H1 (cell line): Measurements from ENCODE around the gene CAPG. TPM values are rescaled to one million over a fixed set of nuclear protein-coding genes. Genes with fewer than 3 reads are reported as not detected.

Experiments
- CTCF ChIA-PET: fragments of 300-600 bp; sonication (Branson Sonifier 250); formaldehyde crosslinking; loops from one replicate; lab custom pipeline; 2021; ENCODE audit not compliant: partially characterized antibody; lab: Charles Lee
- POLR2A ChIA-PET: fragments of 300-600 bp; sonication (Branson Sonifier 250); formaldehyde crosslinking; loops from one replicate; lab custom pipeline; 2021; ENCODE audit warnings: inconsistent platforms; ENCODE audit not compliant: partially characterized antibody; lab: Charles Lee
- DNase-seq, 2 experiments: peaks; one replicate each; pipeline versions ENCODE4 v3.0.0 to v3.0.0-alpha.2; 2010 to 2022; ENCODE audit warnings: low spot score in 2 of 2, low read depth in 1 of 2, mixed read lengths in 1 of 2
- FAIRE-seq: peaks from 2 replicates; lab custom pipeline; 2011; peaks lifted over from hg19 to GRCh38; lab: Jason Lieb, UNC
- H2AFZ ChIP-seq: 2 replicates; pipeline ENCODE4 v1.8.1; 2012; ENCODE audit warnings: low read length, inconsistent platforms
- H2AK5ac ChIP-seq: 2 replicates; pipeline ENCODE4 v1.6.1; 2013; ENCODE audit warnings: low read depth, low read length
- H2BK120ac ChIP-seq: replicated peaks from 2 replicates; pipeline ENCODE3; 2013; ENCODE audit warnings: low read depth, low read length, inconsistent platforms
- H2BK12ac ChIP-seq: 2 replicates; pipeline ENCODE4 v1.6.1; 2013; ENCODE audit warnings: low read depth, low read length
- H2BK15ac ChIP-seq: 2 replicates; pipeline ENCODE4 v1.6.1; 2013; ENCODE audit warnings: low read length
- H2BK20ac ChIP-seq: 2 replicates; pipeline ENCODE4 v1.6.1; 2013; ENCODE audit warnings: low read length
- H2BK5ac ChIP-seq: 2 replicates; pipeline ENCODE4 v1.6.1; 2013; ENCODE audit warnings: low read depth, low read length
- H3K14ac ChIP-seq: 2 replicates; pipeline ENCODE4 v1.6.1; 2013; ENCODE audit warnings: inconsistent platforms; ENCODE audit not compliant: insufficient read length
- H3K18ac ChIP-seq: 2 replicates; pipeline ENCODE4 v1.6.1; 2013; ENCODE audit warnings: low read length; ENCODE audit errors: extremely low read depth
- H3K23ac ChIP-seq: 2 replicates; pipeline ENCODE4 v1.6.1; 2013; ENCODE audit warnings: inconsistent platforms; ENCODE audit not compliant: insufficient read length
- H3K23me2 ChIP-seq: 2 replicates; pipeline ENCODE4 v1.6.1; 2013; ENCODE audit warnings: low read depth, low read length
- H3K27ac ChIP-seq: 2 replicates; pipeline ENCODE4 v1.6.1; 2011; ENCODE audit warnings: low read depth, low read length, inconsistent platforms
- H3K27me3 ChIP-seq, 4 experiments: replicated peaks in 1 of 4; 1 replicate in 1 of 4; 2 replicates in 3 of 4; pipeline versions ENCODE4 v1.6.1 to v1.8.1; 2011 to 2013; ENCODE audit warnings: low read length in 3 of 4, mild to moderate bottlenecking in 3 of 4, inconsistent platforms in 2 of 4, mixed read lengths in 2 of 4, moderate library complexity in 1 of 4; ENCODE audit not compliant: control insufficient read depth in 3 of 4, insufficient read depth in 3 of 4; ENCODE audit errors: extremely low read depth in 1 of 4
- H3K36me3 ChIP-seq, 4 experiments: 2 replicates each; pipeline versions ENCODE4 v1.6.1 to v1.8.1; 2011 to 2013; ENCODE audit warnings: mild to moderate bottlenecking in 4 of 4, low read length in 3 of 4, moderate library complexity in 2 of 4, control low read depth in 1 of 4, inconsistent platforms in 1 of 4; ENCODE audit not compliant: insufficient read depth in 4 of 4, control insufficient read depth in 2 of 4
- H3K4ac ChIP-seq: replicated peaks from 2 replicates; pipeline ENCODE3; 2013; ENCODE audit warnings: low read length, low read depth, mixed read lengths, inconsistent platforms; ENCODE audit not compliant: insufficient read length
- H3K4me1 ChIP-seq, 4 experiments: replicated peaks in 1 of 4; 1 replicate in 1 of 4; 2 replicates in 3 of 4; pipeline versions ENCODE4 v1.6.1 to v1.8.1; 2011 to 2013; ENCODE audit warnings: low read length in 3 of 4, inconsistent platforms in 2 of 4, mixed read lengths in 1 of 4; ENCODE audit not compliant: insufficient read depth in 4 of 4, control insufficient read depth in 3 of 4
- H3K4me2 ChIP-seq, 2 experiments: 2 replicates each; pipeline versions ENCODE4 v1.6.1 to v1.8.1; 2011 to 2013; ENCODE audit warnings: low read depth in 2 of 2, low read length in 2 of 2, control low read depth in 1 of 2, inconsistent platforms in 1 of 2, mild to moderate bottlenecking in 1 of 2; ENCODE audit not compliant: insufficient read depth in 1 of 2
- H3K4me3 ChIP-seq, 4 experiments: fragments of 200-600, 300-600 bp in 1 of 4; sonication (generic), shearing (Covaris generic), sonication (Bioruptor Twin) in 1 of 4; 2 replicates each; pipeline versions ENCODE4 v1.5.1 to v1.8.1; 2011 to 2016; ENCODE audit warnings: low read length in 4 of 4, low read depth in 3 of 4, control low read depth in 2 of 4, inconsistent platforms in 2 of 4, mild to moderate bottlenecking in 2 of 4, mixed read lengths in 1 of 4, moderate library complexity in 1 of 4; ENCODE audit not compliant: insufficient read depth in 2 of 4; ENCODE audit errors: extremely low read depth in 1 of 4
- H3K56ac ChIP-seq: replicated peaks from 2 replicates; pipeline ENCODE3; 2013; ENCODE audit warnings: low read depth, mild to moderate bottlenecking, mixed read lengths, low read length, inconsistent platforms; ENCODE audit not compliant: insufficient read length
- H3K79me1 ChIP-seq: 2 replicates; pipeline ENCODE4 v1.6.1; 2013; ENCODE audit warnings: low read depth, low read length, control low read depth
- H3K79me2 ChIP-seq, 2 experiments: 2 replicates each; pipeline versions ENCODE4 v1.6.1 to v1.8.1; 2012 to 2013; ENCODE audit warnings: low read length in 2 of 2, mild to moderate bottlenecking in 2 of 2, inconsistent platforms in 1 of 2; ENCODE audit not compliant: insufficient read depth in 2 of 2, control insufficient read depth in 1 of 2
- H3K9ac ChIP-seq, 4 experiments: replicated peaks in 1 of 4; 1 replicate in 1 of 4; 2 replicates in 3 of 4; pipeline versions ENCODE4 v1.6.1 to v1.8.1; 2011 to 2013; ENCODE audit warnings: low read depth in 3 of 4, low read length in 3 of 4, control low read depth in 2 of 4, mild to moderate bottlenecking in 2 of 4, moderate library complexity in 2 of 4, inconsistent platforms in 1 of 4; ENCODE audit errors: extremely low read depth in 1 of 4
- H3K9me3 ChIP-seq, 2 experiments: 2 replicates each; pipeline versions ENCODE4 v1.6.1 to v1.8.1; 2012 to 2013; ENCODE audit warnings: mild to moderate bottlenecking in 2 of 2, moderate library complexity in 2 of 2, control low read depth in 1 of 2, inconsistent platforms in 1 of 2, low read depth in 1 of 2, low read length in 1 of 2, mixed read lengths in 1 of 2; ENCODE audit not compliant: insufficient read depth in 2 of 2
- H4K20me1 ChIP-seq, 2 experiments: replicated peaks in 1 of 2; 2 replicates each; pipeline versions ENCODE3 to v1.8.1; 2011 to 2013; ENCODE audit warnings: inconsistent platforms in 2 of 2, low read length in 2 of 2, mild to moderate bottlenecking in 1 of 2; ENCODE audit not compliant: insufficient read depth in 2 of 2, control insufficient read depth in 1 of 2
- H4K5ac ChIP-seq: 2 replicates; pipeline ENCODE4 v1.6.1; 2013; ENCODE audit warnings: low read length, low read depth, mixed read lengths, inconsistent platforms; ENCODE audit not compliant: insufficient read length
- H4K8ac ChIP-seq: 2 replicates; pipeline ENCODE4 v1.8.0; 2013; ENCODE audit warnings: mild to moderate bottlenecking, moderate library complexity, low read length, inconsistent platforms; ENCODE audit not compliant: insufficient read depth; ENCODE audit errors: extremely low read depth
- H4K91ac ChIP-seq: replicated peaks from 2 replicates; pipeline ENCODE3; 2013; ENCODE audit warnings: low read length, mixed read lengths, inconsistent platforms; ENCODE audit not compliant: insufficient read length
- CHD1 ChIP-seq: IDR thresholded peaks from 2 replicates; pipeline ENCODE4 v1.6.1; 2012; ENCODE audit warnings: low read depth, low read length, improper control_type of control experiment
- NANOG ChIP-seq: IDR thresholded peaks from 2 replicates; pipeline ENCODE4 v1.6.1; 2011; ENCODE audit warnings: low read length, low read depth, mild to moderate bottlenecking, inconsistent platforms; ENCODE audit not compliant: insufficient read depth, poor library complexity, severe bottlenecking
- RNF2 ChIP-seq: fragments of 200-900, 300-1000 bp; sonication (generic); IDR thresholded peaks from 2 replicates; pipeline ENCODE4 v1.7.1; 2016; ENCODE audit warnings: borderline replicate concordance, low read depth, mild to moderate bottlenecking, antibody characterized with exemption, low read length; ENCODE audit not compliant: poor library complexity, severe bottlenecking; ENCODE audit errors: missing control alignments
- TAF1 ChIP-seq: IDR thresholded peaks from 2 replicates; pipeline ENCODE4 v1.6.1; 2011; ENCODE audit warnings: mild to moderate bottlenecking, low read depth, low read length
- YY1 ChIP-seq: IDR thresholded peaks from 2 replicates; pipeline ENCODE4 v1.6.1; 2011; ENCODE audit warnings: low read depth, mild to moderate bottlenecking, low read length
- WGBS, 2 experiments: shearing (Covaris generic) in 1 of 2; methylation state at CpG; one replicate each; pipeline versions ENCODE4 v1.1.6 to v1.1.7; 2013 to 2015; ENCODE audit warnings: low lambda C conversion rate in 2 of 2, mixed read lengths in 2 of 2, inconsistent platforms in 1 of 2, low coverage in 1 of 2, missing lambda C conversion rate in 1 of 2; ENCODE audit not compliant: insufficient replicate concordance in 2 of 2, insufficient coverage in 1 of 2, insufficient read length in 1 of 2; ENCODE audit errors: extremely low coverage in 1 of 2, missing lambda C conversion rate in 1 of 2; 5-methylcytosine and 5-hydroxymethylcytosine counted together
- polyA plus RNA-seq, 7 experiments: library from polyadenylated mRNA; depleted of rRNA in 3 of 7; stranded (reverse) in 5 of 7; unstranded in 2 of 7; fragments of >200 nt in 5 of 7; fragments of 200-250 nt in 2 of 7; gene quantifications; 1 replicate in 5 of 7; 2 replicates in 1 of 7; 4 replicates in 1 of 7; pipeline versions ENCODE4 v1.2.1 to v1.2.3, GENCODE V29; 2011 to 2013; ENCODE audit warnings: missing spikeins in 2 of 7, mixed read lengths in 2 of 7
- total RNA-seq: library from RNA; stranded (reverse); fragmentation: NEBNext Ultra II Directional; extraction: Animal tissue kit (Norgen Biotek cat#: 25700); gene quantifications from 2 replicates; pipeline ENCODE4 v1.2.1, GENCODE V29; 2021

The CAPG gene
- total and polyA plus RNA-seq, 2 of the 8 experiments (the other 6 are each of a cell fraction or from before 2014, with no cell fraction given): 80.5 to 89.0 TPM

- H3K14ac ChIP-seq: no peak overlapping the region
- H3K4me3 ChIP-seq: peak overlapping the region in 3 of 4 experiments; percentile 75 to 95 (median 86); a peak in 6 of 8 replicates
- no peak overlapping the region for H2BK5ac ChIP-seq
- no peaks in the 10 kb centered on the region for H3K79me2 ChIP-seq
- H3K23ac ChIP-seq: no peak overlapping the region
- peaks cover 8% of the 10 kb centered on the region for H3K23me2 ChIP-seq
- no peaks in the 10 kb centered on the region for H3K9me3 ChIP-seq
- no peak for FAIRE-seq
- no peak overlapping the region for H2BK12ac ChIP-seq
- no peak overlapping the region for H4K8ac ChIP-seq
- no peak overlapping the region for H3K56ac ChIP-seq
- H2AFZ ChIP-seq: no peak overlapping the region
- ChIA-PET POLR2A (interaction anchor here (1.1 to 4.5 kb wide), 13 partner anchors 10 to 301 kb away, joined by 3 to 23 read pairs (median 8); partner anchors contain the start of genes MAT2A, TGOLN2 and VAMP8), CTCF (interaction anchor here (0.9 to 2.9 kb wide), 6 partner anchors 9 to 195 kb away, joined by 3 to 11 read pairs (median 6); no protein-coding TSS in a partner anchor)
- H2AK5ac ChIP-seq: no peak overlapping the region
- H4K5ac ChIP-seq: no peak overlapping the region
- peak overlapping the region; percentile 85 to 96 for H3K4me2 ChIP-seq
- 0 out of 8 replicates have a peak, but pooled peaks cover 0 to 2% (median 0%) of the 10 kb centered on the region in 4 experiments for H3K36me3 ChIP-seq
- no peak overlapping the region for H3K18ac ChIP-seq
- no peaks in the 10 kb centered on the region for H4K20me1 ChIP-seq
- H4K91ac ChIP-seq: no peak overlapping the region
- no peak overlapping the region for H3K4ac ChIP-seq
- TF ChIP-seq NANOG (no peak), CHD1 (no peak), RNF2 (no peak), TAF1 (no peak), YY1 (no peak)
- H2BK20ac ChIP-seq: no peak overlapping the region
- H3K27me3 ChIP-seq: no peaks in the 10 kb centered on the region
- no peak overlapping the region for H3K27ac ChIP-seq
- H3K79me1 ChIP-seq: no peaks in the 10 kb centered on the region
- no peak for DNase-seq
- WGBS, 2 experiments: 75% methylated on average over 3 of the region's 3 CpGs; no CpG with 5 or more reads in 1 of the 2 experiments
- H3K4me1 ChIP-seq: peaks cover 0 to 3% (median 1%) of the 10 kb centered on the region in 4 experiments; a peak in 2 of 7 replicates
- no peak overlapping the region for H2BK120ac ChIP-seq
- no peak overlapping the region for H2BK15ac ChIP-seq
- H3K9ac ChIP-seq: no peak overlapping the region
Observed at GRCh38 chr2:85355521-85355920, 54.6 kb downstream of the CAPG start.
